Inflammatory macrophage treated with lipopolysaccharide for 1 hour (primary cell): ENCODE data around the gene LCAT.
A peak's percentile ranks its signal among the peaks of the same experiment; 100 is the strongest.
"Not testable (repeated sequence)": the region's sequence is repeated elsewhere in the genome, so short reads cannot be mapped to it uniquely, and the experiment has no call there.

Experiments
- DNase-seq, 2 donors: peaks; one replicate each; pipeline ENCODE4 v3.0.0-alpha.2; 2020 to 2022

LCAT gene

DNA sequence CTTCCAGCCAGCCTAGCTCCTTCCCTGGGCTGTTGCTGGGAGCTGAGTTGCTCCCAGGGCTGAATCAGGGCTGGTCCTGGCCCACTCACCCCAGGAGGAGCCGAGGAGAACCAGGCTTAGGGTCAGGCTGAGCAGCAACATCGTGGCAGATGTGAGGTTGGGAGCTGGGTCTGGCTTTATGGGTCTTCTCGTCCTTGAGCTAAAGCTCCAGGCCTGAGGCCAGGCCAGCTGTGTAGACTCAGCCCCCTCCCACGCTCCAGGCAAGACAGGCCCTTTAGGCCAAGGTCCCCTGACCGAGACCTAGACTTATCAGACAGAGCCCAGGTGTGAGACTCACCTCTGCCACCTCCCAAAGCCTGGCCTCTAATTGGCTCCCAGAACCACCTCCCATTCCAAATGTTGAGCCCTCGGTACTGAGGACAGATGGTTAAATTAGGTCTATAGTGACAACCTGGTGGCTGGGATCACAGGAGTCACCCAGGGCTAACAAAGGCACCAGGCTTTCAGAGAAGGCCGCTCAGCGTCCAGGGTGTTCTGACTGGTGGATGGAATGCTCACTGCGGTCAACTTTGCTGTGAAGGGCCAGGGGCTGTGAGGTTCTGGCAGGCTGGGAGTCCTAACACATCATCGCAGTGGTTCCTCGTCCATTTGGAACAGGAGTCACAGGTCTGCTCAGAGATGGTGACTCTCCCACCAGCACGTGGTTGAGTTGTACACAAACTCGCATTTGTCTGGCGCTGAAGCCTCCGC lies 12.0 kb downstream of the LCAT start, which contains the start of gene CTRL:
Gene CTRL (minus strand): TSS at position 151 of the 750 bp plus-strand sequence. CDS start 10 bp downstream, at position 141.
- DNase-seq = no peak

DNA sequence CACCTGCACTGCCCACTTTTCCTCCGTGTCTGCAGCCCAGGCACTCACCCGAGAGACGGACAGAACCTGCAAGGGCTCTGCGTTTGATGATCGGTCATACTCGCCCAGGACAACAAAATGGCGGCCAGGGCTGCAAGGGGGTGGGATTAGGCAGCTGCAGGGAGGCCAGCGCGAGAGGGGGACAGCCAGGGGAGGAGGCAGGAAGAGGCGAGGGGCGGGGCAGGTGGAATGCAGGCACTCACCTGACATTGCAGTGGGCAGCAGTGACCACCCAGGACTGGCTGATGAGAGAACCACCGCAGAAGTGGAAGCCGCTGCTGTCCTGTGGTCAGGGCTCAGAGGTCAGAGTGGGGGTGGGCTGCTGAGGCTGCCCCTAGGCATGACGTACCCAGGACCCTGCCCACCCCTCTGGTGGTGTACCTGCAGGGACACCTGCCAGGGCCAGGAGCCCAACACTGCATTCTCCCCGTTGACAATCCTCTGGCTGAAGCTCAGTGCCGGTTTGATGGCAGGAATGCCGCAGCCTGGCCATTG lies 13.2 kb downstream of the LCAT start:
- no peak for DNase-seq

DNA sequence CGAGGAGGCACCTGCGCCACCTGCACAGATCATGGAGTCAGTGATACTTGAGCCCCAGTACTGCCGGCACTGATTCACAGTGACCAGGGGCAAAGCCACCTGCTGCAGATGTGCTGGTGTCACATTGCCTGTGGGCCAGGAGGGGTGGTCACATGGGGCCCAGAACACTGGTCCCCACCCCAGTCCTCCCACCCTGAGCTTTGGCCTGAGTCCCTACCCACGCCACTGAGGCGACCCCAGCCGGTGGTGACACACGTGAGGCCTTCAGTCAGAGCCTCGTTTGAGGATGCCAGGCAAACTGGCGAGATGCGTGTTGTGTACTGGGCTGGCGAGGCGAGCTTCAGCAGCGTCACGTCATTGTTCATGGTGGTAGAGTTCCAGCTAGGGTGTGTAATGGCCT lies 13.7 kb downstream of the LCAT start:
- DNase-seq = no peak

DNA sequence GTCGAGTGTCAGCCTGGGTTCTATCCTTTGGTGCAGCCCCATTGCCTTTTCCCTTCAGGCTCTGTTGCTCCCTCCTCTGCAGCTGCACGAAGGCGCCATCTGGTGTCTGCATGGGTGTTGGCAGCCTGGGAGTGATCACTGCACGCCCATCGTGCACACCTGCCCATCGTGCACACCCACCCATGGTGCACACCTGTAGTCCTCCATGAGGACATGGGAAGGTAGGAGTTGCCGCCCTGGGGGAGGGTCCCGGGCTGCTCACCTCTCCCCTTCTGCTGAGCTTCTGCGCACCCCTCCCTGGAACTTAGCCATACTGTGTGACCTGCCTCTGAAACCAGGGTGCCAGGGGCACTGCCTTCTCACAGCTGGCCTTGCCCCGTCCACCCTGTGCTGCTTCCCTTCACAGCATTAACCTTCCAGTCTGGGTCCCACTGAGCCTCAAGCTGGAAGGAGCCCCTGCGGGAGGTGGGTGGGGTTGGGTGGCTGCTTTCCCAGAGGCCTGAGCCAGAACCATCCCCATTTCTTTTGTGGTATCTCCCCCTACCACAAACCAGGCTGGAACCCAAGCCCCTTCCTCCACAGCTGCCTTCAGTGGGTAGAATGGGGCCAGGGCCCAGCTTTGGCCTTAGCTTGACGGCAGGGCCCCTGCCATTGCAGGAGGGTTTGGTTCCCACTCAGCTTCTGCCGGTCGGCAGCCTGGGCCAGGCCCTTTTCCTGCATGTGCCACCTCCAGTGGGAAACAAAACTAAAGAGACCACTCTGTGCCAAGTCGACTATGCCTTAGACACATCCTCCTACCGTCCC lies 15.2 kb downstream of the LCAT start:
- peak; percentile 30 to 60 for DNase-seq

DNA sequence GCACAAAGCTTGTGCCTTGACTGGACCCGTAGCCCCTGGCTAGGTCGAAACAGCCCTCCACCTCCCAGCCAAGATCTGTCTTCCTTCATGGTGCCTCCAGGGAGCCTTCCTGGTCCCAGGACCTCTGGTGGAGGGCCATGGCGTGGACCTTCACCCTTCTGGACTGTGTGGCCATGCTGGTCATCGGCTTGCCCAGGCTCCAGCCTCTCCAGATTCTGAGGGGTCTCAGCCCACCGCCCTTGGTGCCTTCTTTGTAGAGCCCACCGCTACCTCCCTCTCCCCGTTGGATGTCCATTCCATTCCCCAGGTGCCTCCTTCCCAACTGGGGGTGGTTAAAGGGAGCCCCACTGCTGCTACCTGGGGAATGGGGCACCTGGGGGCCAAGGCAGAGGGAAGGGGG lies 15.8 kb downstream of the LCAT start:
- DNase-seq = no peak

DNA sequence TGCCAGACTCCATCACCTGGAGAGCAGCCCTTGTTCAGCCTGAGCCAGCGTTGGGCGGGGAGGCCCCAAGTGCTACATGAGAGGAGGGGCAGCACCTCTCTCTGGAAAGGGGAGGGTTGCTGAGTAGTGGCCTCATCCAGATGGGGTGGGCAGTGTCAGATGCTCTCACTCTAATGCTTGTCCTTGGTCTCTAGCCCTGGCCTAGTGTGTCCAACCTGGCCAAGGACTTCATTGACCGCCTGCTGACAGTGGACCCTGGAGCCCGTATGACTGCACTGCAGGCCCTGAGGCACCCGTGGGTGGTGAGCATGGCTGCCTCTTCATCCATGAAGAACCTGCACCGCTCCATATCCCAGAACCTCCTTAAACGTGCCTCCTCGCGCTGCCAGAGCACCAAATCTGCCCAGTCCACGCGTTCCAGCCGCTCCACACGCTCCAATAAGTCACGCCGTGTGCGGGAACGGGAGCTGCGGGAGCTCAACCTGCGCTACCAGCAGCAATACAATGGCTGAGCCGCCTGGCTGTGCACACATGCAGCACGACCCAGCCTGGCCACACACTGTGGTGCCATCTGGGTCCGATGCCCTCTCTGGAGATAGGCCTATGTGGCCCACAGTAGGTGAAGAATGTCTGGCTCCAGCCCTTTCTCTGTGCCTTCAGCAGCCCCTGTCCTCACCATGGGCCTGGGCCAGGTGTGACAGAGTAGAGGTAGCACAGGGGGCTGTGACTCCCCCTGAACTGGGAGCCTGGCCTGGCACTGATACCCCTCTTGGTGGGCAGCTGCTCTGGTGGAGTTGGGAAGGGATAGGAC lies 16.6 kb downstream of the LCAT start:
- no peak for DNase-seq

DNA sequence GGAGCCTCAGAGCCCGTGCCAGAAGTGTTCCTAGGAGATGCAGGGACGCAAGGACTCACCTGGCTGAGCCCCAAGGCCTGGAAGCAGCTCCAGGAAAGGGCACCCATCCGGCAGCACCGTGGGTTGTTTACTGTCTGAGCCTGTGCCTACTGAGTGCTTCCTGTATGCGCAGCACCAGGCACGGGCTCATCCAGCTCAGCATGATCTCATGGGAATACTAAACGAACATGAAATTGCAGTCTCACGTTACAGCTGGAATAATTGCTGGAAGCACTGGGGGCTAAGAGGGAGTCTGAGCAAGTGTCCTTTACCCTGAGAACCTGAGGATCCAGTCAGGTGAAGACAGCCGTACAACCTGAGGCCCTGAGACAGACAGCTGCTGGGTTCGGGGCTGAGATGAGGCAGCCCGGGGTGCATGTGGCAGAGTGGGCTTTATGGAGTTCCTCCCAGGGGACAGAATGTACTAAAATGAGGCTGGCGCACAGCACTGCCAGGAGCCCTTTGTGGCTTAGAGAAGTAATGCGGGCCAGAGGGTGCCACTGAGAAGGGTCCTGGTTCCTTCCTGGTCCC lies 17.7 kb downstream of the LCAT start:
- DNase-seq = no peak

DNA sequence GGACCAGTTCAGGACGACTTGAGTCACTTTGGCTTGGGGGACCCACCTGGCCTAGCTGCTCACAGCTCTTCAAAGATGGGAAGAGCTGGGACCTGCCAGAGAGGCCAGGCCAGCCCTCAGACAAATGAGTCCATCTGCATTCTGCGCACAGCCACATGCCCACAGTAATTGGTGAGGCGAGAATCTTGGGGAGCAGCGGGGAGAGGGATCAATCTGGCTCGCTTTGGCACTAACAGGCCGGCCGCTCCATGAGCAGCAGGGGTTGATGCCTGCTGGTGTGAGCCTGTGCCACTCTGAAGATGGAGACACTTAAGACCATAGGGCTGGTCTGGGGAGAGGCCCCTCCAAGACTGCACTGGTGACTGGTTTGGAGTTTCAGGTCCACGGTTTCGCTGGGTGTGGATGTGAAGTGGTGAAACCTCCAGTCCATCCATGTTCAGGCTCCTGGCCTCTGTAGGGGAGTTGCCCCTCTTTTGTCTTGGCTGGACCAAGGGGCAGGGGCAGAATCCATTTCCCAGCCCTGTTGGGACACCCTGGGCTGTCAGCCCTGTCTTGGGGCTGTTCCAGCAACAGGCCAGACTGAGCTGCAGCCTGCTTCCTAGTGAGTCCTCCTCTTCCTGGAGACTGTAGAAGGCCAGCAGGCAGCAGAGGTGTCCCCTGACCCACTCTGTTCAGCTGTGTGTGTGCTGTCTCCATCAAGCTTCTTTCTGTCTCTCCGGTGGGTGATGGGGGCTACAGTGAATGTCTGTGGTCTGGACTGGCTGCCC lies 19.6 kb downstream of the LCAT start:
- no peak for DNase-seq

DNA sequence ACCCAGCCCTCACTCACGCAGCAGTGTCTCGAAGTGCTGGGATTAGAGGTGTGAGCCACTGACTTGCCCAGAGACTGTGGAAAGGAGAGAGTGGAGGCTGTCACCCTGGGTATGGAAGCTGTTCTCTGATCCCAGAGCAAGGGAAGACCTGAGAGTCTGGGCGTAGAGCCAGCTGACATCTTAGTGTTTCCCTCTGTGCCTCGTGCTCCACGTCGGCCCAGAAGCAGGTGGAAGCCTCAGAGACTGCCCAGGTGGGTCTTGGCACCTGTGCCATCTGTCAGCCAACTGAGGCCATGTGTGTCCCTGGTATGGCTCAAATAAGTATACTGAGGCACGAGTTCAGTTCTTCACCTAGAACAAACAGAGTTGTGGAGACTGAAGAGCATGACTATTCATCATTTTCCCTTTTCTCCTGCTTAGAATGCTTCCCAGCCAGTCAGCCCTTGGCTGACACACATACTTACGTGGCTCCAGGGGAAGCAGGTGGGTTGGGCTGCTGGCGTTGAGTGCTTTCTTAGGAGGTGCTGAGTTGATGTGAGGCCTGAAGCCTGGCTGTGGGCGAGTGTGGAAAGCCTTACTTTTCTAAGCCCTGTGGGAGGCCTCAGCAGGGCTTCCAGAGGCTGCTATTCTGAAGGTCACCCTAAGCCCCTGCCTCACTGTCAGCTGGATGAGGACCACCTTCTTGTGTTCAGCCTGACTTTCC lies 20.4 kb downstream of the LCAT start:
- DNase-seq = no peak

DNA sequence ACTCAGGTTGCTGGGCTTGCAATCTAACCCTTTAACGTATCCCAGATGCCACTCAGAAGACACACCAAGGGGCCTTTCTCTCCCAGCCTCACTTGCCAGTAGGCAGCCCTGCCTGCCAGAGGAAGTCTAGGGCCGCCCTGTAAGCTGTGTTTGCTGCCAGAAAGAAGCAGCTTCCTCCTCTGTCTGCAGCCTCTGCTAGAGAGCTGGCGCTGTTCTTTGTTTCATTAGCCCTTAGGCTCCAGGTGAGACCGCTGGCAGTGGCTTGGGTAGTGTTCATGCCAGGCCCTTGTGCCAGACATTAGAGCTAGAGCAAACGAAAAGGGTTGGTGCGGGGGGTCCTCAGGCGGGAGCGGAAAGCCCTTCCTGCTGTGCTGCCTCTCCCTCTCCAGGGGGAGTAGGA lies 21.2 kb downstream of the LCAT start:
- no peak for DNase-seq

DNA sequence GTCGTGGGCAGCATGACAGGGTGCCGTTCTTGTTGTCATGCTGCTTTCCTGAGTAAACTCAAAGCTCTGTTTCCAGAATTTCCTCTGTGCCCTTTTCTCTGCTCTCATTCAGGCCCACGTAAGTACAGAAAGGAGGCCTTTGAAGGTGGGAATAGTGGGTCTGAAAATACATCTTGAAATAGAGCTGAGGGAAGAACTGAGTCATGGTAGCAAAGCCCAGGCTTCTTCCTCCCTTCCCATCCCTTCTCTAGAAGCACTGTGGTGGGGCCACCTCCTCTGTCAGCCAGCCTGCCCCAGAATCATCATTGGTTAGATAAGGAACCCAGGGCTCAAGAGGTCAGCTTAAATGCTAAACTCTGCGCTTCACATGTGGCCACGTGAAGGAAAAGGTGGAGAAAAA lies 21.7 kb downstream of the LCAT start:
- DNase-seq = no peak

DNA sequence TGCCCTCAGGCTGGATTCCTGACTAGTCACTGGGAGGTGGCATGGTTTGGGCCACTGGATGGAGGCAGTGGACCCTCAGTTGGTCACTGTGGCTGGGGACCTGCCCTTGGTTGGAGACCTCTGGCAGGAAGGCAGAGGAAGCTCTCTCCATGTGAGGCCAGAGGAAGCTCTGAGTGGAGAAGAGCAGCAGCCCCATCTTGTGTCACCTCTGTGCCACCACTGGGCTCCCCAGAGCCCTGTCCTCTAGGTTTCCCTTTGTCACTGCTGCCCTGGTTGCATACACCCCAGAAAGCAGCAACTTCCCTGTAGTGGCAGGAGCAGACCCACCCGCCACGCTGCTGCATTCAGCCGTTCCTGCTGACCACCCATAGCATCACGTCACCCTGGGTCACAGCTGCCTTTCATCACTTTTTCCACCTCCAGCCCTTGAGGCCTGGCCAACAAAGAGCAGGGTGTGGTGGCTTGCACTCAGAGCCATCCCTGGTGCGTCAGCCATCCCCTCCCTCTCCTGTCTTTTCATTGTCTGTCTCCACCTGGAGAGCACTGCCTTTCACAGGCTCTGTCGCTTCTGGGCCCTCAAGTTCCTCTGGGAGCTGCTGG lies 24.2 kb downstream of the LCAT start:
- no peak for DNase-seq

DNA sequence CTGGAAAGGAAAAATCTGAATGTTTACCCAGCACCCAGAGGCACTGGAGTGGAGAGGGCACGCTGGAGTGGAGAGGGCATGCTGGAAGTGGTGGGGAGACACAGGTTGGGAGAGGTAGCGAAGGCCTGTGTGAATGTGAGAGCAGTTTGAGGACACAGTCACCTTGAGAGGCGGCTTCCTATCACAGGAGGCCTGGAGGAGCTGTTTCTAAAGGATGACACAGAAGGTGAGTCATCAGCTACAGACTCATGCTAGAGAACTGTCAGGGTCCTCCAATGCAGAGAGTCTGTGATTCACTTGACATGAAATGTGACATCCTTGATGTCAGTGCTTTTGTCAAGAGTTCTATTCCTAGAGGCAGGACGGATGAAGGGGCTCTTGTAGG lies 26.1 kb downstream of the LCAT start:
- DNase-seq = peak in 1 of 2 donors; percentile 20

DNA sequence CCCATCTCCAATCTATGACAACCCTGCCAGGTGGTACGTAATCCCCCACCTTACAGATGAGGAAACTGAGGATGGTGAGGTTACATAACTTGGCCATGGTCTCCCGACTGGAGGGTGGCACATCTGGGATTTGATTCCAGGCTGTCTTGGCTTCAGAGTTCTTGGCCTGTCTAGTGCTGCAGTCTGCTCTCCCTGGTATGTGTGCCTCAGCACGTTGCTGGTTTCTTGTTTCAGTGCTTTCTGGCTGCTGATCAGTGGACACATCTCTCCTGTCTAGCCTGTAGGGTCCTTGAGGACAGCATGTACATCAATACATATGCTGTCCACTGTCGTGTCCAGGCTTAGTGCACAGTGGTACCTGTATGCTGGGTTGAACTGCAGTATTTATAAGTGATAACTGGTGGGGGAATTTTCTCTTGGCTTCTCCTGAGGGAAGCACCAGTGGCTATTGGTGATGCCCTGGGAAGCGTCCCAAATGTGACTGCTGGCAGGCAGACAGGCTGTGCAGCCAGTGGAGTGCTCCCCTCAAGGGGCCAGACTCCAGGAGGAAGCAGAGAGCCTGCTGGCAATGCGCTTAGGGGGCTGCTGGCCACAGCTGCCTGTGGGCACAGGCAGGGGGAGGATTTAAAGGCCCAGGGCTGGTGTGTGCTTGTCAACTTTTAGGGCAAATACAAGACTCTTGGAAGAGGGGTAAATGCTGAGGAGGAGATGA lies 26.6 kb downstream of the LCAT start:
- no peak for DNase-seq

DNA sequence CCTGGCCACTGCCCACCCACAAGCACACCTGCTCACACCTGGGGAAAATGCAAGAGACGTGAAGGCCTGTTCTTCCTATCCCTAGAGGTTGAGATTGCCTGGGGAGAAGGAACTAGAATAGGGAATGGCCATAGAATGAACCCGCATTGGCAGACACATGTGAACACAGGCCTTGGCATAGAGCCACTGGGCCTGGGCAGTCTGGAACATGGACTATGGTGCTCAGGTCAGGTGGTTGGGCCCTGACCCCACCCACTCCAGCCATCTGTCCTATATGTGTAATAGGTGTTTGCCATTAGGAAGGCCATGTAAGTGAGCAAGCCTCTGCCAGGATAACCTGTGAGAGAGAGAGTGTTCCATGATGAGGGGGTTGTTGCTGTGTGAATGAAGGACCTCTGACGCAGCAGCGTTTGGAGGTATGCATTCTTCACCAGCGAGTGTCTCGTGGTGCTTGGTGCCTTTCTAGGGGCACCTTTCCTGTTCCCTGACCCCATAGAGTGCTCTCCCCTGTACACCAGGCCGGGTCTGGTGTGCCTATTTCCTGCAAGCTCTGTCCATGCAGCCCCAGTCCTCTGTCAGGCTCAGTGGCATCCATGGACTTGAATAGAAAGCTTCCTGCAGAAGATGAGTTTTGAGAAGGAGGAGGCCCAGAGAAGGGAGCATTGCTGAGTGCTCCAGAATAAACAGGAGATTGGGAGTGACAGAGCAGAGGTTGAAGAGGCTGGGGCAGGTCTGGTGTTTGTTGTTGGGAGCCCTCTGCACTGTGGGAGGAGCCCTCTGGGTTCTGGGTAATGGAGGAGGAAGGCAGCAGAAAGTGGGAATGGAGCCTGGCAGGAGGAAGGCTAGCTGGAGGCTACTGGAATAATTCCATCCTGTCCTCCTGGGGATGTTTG lies 27.8 kb downstream of the LCAT start:
- no peak for DNase-seq

DNA sequence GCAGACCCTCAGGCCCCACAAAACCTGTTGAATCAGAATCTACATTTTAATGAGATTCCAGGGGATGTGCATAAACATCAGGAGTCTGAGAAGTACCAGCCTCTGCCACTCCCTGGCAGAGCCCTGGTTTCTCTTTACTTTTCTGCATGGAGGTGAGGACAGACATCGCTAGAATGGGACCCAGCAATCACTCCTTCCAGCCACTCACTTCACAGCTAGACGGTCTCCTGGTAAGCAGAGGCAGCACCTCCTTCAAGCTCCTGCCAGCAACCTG lies 28.5 kb downstream of the LCAT start:
- DNase-seq = not testable (repeated sequence)

DNA sequence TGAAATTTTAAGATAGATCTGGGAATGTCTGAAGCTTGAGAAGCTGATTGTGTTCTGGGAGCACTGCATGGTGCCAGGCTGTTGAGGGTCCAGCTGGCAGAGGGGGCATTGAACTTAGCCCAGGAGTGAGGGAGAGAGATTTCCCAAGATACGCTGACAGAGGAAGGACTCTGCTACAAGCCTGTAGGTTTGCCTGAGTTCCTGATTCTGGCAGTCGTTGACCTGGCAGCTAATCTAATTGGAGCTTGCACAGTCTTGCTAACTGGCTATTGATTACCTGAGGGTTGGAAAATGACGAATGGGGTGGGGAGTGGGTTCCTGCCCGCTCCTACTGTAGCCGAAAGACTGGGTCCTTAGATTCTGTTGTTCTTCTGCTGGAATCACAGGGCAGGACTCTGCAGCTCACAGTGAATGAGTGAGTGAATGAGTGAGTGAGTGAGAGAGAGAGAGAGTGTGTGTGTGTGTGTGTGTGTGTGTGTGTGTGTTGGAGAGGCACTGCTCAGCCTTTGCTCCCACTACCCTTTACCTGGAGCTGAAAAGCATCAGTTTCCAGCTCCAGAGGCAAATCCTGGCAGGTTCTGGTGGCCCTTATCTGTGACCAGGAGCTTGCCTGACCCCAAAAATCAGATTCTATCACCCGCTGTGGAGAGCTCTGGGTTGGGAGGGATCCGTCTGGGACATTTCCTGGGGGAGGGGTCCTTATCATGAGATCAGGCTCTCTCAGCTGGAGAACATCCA lies 29.0 kb downstream of the LCAT start:
- no peak for DNase-seq

DNA sequence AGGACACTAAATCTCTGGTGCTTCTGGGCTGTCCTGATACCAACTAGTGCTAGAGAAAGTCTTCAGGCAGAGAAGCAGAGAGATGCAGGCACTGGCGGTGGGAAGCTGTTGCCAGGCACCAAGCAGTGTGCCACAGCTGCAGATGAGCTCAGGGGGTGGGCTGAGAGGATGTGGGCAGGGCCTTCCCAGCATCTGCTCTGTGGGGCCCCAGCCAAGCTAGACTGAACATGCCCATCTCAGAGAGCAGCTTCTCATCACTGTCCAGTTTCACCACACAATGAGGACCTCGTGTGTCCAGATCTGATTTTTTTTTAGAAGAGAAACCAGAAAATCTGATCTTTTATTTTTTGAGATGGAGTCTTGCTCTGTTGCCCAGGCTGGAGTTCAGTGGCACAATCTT lies 33.8 kb downstream of the LCAT start:
- no peak for DNase-seq
